ENCODE data around the gene KLLN. TPM values are rescaled to one million over a fixed set of nuclear protein-coding genes. Genes with fewer than 3 reads are reported as not detected.

Gene KLLN
- total and polyA plus RNA-seq, 2 donors (not counting 1 experiment from before 2014, with no cell fraction given): 0.49 to 0.66 TPM

DNA sequence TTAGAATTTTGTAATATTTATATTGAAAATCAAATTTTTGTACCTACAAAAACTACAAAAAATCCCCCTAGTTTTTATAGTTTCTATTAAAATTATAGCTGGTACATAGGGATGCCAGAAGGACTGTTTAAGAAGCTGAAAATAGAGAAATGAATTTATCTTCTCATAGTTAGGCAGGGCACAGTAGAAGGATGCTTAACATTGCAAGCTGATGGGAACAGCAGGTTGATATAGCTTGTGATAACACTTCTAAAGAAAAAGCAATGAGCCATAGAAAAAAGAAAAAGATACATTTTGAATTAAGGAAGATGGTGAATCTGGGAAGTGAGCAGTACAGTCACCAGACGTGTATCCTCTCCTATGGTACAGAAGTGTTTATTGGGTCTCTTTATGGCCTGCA lies 32.1 kb upstream of the KLLN start:
- Histone ChIP-seq H3K4me1 (ENCODE audit: control insufficient read depth, extremely low read depth, insufficient read depth, low read length) (no peaks in the 10 kb centered on the region), H3K27ac (ENCODE audit: insufficient read depth, low read length) (no peak overlapping the region), H3K4me2 (ENCODE audit: extremely low read depth, insufficient read depth, low read length) (no peak overlapping the region), H3K9me3 (ENCODE audit: control insufficient read depth, insufficient read depth, low read depth, low read length) (no peaks in the 10 kb centered on the region), H2AFZ (ENCODE audit: low read length) (no peak overlapping the region), H3K27me3 (ENCODE audit: control insufficient read depth, insufficient read depth, low read length) (no peaks in the 10 kb centered on the region), H3K79me2 (ENCODE audit: control insufficient read depth, insufficient read depth, low read length) (peaks cover 76% of the 10 kb centered on the region), H3K9ac (ENCODE audit: insufficient read depth, low read length) (no peak overlapping the region), H3K36me3 (ENCODE audit: control insufficient read depth, insufficient read depth, low read length) (no peaks in the 10 kb centered on the region), H3K4me3 (replicated peaks in 1 of 4; ENCODE audit: control extremely low read depth in 1 of 4, insufficient read depth in 1 of 4, low read depth in 3 of 4, low read length in 4 of 4) (no peak overlapping the region), H4K20me1 (ENCODE audit: control insufficient read depth, extremely low read depth, insufficient read depth, low read length) (no peaks in the 10 kb centered on the region)
- TF ChIP-seq CTCF (conservative IDR thresholded peaks at IDR 0.05 in 1 of 2, IDR thresholded peaks at IDR 0.05 in 1 of 2; ENCODE audit: low read depth in 1 of 2, low read length in 2 of 2) (no peak), EZH2 (IDR thresholded peaks at IDR 0.05; ENCODE audit: low read length, missing control alignments) (no peak)
- DNase-seq (ENCODE audit: low read depth in 2 of 2): no peak

- no peak overlapping the region for H3K27ac ChIP-seq (ENCODE audit: insufficient read depth, low read length)
- H3K27me3 ChIP-seq (ENCODE audit: control insufficient read depth, insufficient read depth, low read length): no peaks in the 10 kb centered on the region
- H3K4me2 ChIP-seq (ENCODE audit: extremely low read depth, insufficient read depth, low read length): no peak overlapping the region
- no peak for DNase-seq (ENCODE audit: low read depth in 2 of 2)
- H3K4me1 ChIP-seq (ENCODE audit: control insufficient read depth, extremely low read depth, insufficient read depth, low read length): no peaks in the 10 kb centered on the region
- no peak overlapping the region for H3K4me3 ChIP-seq (replicated peaks in 1 of 4; ENCODE audit: control extremely low read depth in 1 of 4, insufficient read depth in 1 of 4, low read depth in 3 of 4, low read length in 4 of 4)
- H3K9me3 ChIP-seq (ENCODE audit: control insufficient read depth, insufficient read depth, low read depth, low read length): no peaks in the 10 kb centered on the region
- H3K36me3 ChIP-seq (ENCODE audit: control insufficient read depth, insufficient read depth, low read length): peaks cover 2% of the 10 kb centered on the region
- TF ChIP-seq CTCF (conservative IDR thresholded peaks at IDR 0.05 in 1 of 2, IDR thresholded peaks at IDR 0.05 in 1 of 2; ENCODE audit: low read depth in 1 of 2, low read length in 2 of 2) (no peak), EZH2 (IDR thresholded peaks at IDR 0.05; ENCODE audit: low read length, missing control alignments) (no peak)
- no peak overlapping the region for H2AFZ ChIP-seq (ENCODE audit: low read length)
- H3K9ac ChIP-seq (ENCODE audit: insufficient read depth, low read length): no peak overlapping the region
- H4K20me1 ChIP-seq (ENCODE audit: control insufficient read depth, extremely low read depth, insufficient read depth, low read length): no peaks in the 10 kb centered on the region
- peaks cover 84% of the 10 kb centered on the region for H3K79me2 ChIP-seq (ENCODE audit: control insufficient read depth, insufficient read depth, low read length)
These were observed 24.4 kb upstream of the KLLN start for GRCh38 chr10:87887548-87888289.

DNA sequence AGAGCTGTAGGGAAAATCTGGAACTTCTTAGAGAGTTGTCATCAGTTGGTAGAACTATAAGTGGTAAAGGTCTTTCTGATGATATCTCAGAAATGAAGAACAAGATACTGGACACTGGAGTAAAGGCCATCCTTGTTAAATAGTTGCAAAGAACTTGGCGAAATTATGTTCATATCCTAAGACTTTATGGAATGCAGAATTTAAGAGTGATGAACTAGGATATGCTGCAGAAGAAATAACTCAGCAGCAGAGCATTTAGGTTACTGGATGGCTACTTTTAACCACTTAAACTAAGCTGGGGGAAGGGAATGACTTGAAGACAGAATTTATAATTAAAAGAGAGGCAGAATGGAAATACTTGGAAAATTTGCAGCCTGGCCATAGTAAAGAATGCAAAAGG lies 23.8 kb upstream of the KLLN start:
- H2AFZ ChIP-seq (ENCODE audit: low read length): no peak overlapping the region
- H3K4me2 ChIP-seq (ENCODE audit: extremely low read depth, insufficient read depth, low read length): no peak overlapping the region
- H3K9me3 ChIP-seq (ENCODE audit: control insufficient read depth, insufficient read depth, low read depth, low read length): no peaks in the 10 kb centered on the region
- H3K36me3 ChIP-seq (ENCODE audit: control insufficient read depth, insufficient read depth, low read length): peaks cover 2% of the 10 kb centered on the region
- H3K79me2 ChIP-seq (ENCODE audit: control insufficient read depth, insufficient read depth, low read length): peaks cover 84% of the 10 kb centered on the region
- H3K27ac ChIP-seq (ENCODE audit: insufficient read depth, low read length): no peak overlapping the region
- no peaks in the 10 kb centered on the region for H3K4me1 ChIP-seq (ENCODE audit: control insufficient read depth, extremely low read depth, insufficient read depth, low read length)
- no peak overlapping the region for H3K4me3 ChIP-seq (replicated peaks in 1 of 4; ENCODE audit: control extremely low read depth in 1 of 4, insufficient read depth in 1 of 4, low read depth in 3 of 4, low read length in 4 of 4)
- no peaks in the 10 kb centered on the region for H3K27me3 ChIP-seq (ENCODE audit: control insufficient read depth, insufficient read depth, low read length)
- H4K20me1 ChIP-seq (ENCODE audit: control insufficient read depth, extremely low read depth, insufficient read depth, low read length): no peaks in the 10 kb centered on the region
- no peak overlapping the region for H3K9ac ChIP-seq (ENCODE audit: insufficient read depth, low read length)
- no peak for DNase-seq (ENCODE audit: low read depth in 2 of 2)
- TF ChIP-seq CTCF (conservative IDR thresholded peaks at IDR 0.05 in 1 of 2, IDR thresholded peaks at IDR 0.05 in 1 of 2; ENCODE audit: low read depth in 1 of 2, low read length in 2 of 2): no peak
- TF ChIP-seq EZH2 (IDR thresholded peaks at IDR 0.05; ENCODE audit: low read length, missing control alignments): no peak
